Stimulated activated CD4-positive, alpha-beta T cell treated with anti-CD3 and anti-CD28 coated beads, Interleukin-1b, Interleukin-23, amount 100 ng/mL, for 1 hour (primary cell): Measurements from ENCODE around the gene SCGB2B2.
"Not testable (repeated sequence)": the region's sequence is repeated elsewhere in the genome, so short reads cannot be mapped to it uniquely, and the experiment has no call there.

ENCODE experiments used
- DNase-seq, 2 donors: peaks; one replicate each; pipeline ENCODE4 v3.0.0-alpha.2; 2020; ENCODE audit warnings: low read depth in 2 of 2

The SCGB2B2 gene

DNA sequence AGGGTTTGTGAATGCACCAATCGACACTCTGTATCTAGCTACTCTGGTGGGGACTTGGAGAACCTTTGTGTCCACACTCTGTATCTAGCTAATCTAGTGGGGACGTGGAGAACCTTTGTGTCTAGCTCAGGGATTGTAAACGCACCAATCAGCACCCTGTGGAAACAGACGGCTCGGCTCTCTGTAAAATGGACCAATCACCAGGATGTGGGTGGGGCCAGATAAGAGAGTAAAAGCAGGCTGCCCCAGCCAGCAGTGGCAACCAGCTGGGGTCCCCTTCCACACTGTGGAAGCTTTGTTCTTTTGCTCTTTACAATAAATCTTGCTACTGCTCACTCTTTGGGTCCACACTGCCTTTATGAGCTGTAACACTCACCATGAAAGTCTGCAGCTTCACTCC, 8.3 kb downstream of the SCGB2B2 start:
- not testable (repeated sequence) for DNase-seq

DNA sequence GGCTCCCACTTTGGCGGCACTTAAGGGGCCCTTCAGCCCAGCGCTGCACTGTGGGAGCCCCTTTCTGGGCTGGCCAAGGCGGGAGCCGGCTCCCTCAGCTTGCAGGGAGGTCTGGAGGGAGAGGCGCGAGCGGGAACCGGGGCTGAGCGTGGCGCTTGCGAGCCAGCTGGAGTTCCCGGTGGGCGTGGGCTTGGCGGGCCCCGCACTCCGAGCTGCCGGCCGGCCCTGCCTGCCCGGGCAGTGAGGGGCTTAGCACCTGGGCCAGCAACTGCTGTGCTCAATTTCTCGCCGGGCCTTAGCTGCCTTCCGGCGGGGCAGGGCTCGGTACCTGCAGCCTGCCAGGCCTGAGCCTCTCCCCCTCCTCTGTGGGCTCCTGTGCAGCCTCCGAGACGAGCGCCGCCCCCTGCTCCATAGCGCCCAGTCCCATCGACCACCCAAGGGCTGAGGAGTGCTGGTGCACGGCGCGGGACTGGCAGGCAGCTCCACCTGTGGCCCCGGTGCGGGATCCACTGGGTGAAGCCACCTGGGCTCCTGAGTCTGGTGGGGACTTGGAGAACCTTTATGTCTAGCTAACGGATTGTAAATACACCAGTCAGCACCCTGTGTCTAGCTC, 8.8 kb downstream of the SCGB2B2 start:
- DNase-seq = not testable (repeated sequence)

DNA sequence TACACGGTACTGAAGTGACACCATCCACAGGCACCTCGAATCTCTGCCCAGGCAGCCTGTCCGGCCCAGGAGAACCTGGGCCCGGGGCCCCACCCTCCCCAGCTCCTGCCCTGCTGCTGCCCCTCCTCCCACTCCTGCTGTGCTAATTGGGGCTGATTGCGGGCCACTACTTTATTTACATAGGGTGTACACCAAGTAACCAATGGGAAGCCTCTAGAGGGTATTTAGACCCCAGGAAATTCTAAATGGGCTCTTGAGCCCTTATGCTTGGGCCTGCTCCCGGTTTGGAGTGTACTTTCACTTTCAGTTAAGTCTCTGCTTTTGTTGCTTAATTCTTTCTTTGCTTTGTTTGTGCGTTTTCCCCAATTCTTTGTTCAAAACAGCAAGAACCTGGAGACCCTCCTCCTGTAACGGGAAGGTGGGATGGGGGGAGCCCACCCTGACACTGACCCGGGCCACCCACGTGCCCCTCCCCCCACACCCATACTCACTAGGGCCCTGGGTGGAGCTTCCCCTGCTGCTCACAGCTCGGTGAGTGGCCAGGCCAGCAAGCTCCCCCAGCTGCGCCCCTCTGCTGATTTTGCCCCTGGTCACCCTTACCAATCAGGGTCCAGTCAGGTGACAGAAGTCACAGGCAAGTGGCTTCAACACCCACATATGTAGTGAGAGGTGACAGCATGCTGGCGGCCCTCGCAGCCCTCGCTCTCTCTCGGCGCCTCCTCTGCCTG, 9.4 kb downstream of the SCGB2B2 start:
- no peak for DNase-seq

DNA sequence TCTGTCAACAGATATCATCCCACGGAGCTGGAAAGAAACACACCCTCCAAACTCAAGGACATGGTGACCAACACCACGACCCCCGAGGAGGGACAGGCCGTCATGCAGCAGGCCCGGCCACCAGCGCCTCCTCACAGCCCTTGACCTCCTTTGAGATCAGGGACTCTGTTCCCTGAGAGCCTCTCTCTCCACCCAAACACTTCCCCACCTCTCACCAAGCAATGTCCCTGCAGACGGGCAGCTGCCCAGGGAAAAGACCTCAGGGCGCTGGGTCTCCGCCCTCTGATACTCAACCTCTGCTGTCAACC, 10.0 kb downstream of the SCGB2B2 start:
- DNase-seq = no peak

DNA sequence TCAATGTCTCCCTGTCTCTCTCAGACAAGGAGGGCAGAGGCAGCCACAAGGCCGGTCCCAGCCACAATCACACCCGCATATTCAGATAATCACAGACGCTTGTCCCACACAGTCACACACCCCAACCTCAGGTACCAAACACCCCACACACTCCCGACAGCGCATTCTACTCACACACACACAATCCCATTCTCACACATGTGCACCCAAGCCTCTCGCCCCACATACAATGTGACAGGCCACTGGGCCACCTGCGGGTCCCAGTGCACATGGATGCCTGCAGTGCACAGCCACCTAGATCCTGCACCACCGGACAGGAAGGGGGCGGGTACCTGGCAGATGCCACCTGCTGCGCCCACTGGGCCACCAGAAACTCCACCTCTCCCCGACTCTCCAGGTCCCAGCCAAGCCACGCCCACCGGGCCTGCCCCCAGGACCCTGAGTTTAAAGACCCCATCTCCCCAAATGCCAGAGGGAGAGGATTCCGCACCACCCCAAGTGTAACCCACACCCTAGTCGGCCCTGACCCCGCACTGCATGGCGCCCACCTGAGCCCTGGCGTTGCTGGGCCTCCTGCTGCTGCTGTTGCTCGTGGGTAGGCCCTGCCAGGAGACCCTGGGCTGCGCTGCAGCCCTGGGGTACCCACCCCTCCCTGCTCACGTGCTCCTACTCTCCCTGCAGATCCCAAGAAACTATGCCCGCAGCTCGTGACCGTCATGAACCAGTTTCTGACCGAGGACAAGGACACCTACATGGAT, 10.6 kb downstream of the SCGB2B2 start:
- no peak for DNase-seq

DNA sequence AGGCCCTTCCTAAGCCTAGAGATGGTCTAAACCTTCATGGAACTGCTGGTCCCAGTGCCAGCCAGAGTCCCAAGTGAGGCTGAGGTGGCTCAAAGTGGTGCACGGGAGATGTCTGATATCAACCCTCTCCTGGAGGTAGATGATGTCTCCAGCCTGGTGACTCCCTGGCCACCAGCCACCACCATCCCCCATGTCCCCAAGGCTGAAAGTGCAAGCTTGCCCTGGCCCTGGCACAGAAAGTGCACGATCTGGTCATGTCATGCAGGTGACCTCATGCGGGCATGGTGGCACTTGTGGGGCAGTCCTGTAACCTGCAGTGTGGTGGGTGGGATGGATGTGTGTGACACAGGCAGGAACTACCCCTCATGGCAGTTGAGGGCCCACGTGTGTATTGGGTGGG, 11.7 kb downstream of the SCGB2B2 start:
- DNase-seq = not testable (repeated sequence)

DNA sequence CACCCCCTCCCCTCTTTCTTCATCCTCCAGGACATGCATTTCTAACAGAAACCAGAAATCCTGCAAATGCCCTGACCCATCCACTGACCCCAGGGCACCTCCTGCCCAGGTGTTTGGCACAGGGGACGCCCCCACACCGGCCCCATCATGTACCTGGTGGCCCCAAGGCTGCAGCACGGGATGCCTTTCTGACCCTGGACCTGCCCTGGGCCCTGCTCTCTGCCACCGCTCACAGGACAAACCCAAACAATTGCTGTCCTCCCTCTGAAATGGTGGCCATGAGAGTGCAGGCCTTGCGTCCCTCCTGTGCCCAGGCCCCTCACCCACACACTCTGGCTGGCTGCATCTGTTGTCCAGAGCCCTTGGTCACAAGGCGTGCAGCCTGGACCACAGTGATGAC, 12.1 kb downstream of the SCGB2B2 start:
- DNase-seq = no peak

DNA sequence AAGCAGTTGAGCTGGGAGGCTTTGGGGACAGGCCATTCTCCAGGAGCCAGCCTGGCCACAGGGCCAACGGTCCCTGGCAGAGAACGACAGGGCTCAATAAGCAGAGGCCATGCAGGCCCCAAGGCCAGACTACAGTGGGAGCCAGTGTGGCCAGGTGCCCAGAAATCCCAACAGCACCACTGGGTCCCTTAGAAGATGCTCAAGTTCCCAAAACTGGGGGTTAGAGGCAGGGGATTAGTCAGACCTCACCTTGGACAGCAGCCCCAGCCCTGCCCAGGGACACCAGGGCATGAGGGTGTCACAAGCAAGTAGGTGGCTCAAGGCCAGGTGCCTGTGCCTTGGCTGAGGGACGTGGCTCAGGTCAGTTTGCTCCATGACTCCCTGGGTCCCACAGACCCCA, 12.8 kb downstream of the SCGB2B2 start:
- no peak for DNase-seq

DNA sequence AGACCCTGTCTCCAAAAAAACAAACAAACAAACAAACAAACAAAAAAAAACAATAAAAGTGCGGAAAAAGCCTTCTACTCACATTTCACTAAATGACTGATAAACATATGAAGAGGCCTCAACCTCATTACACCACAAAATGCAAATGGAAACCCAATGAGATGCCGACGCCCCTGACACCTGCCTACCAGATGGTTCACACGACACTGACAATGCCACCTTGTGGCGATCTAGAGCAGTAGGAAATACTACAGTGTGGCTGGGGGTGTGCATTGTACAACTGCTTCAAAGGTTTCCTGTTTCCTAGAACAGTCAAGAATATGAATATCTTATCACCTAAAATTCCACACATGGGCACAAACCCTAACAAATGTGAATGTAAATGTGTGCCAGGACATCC, 14.0 kb downstream of the SCGB2B2 start:
- no peak for DNase-seq

DNA sequence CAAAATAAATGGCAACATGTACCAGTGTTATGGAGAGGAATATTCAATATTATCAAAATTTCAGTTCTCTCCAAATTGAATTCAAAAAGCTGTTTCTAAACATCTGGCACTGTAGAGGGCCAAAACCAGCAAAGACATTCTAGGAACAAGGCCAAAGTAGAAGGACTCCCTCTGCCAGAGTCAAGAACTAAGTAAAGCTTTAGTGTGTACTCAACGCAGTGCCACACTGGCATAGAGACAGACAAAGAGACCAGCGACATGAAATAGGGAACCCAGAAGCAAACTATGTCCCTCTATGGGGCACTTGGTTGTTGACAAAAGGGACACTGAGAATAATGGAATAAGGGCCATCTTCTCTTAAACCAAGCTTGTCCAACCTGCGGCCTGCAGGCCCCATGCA, 15.6 kb downstream of the SCGB2B2 start:
- DNase-seq = no peak

DNA sequence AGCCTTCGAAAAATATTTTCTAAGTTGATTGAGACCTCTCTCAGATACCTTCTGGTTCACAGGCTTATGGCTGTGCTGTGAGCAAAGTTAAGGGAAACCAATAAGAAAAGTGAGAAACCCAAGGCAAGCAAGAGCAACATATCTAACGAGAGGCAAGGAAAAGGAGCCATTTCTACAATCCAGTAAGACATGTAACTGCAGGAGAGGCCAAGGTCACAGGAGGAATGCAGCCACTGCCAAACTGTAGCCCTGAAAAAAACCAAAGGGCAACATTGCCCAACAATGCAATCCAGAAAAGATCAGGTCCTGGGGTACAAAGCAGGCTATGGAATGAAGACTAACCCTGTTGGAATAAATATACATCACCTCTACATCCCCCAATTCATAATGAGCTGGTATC, 21.3 kb downstream of the SCGB2B2 start:
- DNase-seq = no peak

DNA sequence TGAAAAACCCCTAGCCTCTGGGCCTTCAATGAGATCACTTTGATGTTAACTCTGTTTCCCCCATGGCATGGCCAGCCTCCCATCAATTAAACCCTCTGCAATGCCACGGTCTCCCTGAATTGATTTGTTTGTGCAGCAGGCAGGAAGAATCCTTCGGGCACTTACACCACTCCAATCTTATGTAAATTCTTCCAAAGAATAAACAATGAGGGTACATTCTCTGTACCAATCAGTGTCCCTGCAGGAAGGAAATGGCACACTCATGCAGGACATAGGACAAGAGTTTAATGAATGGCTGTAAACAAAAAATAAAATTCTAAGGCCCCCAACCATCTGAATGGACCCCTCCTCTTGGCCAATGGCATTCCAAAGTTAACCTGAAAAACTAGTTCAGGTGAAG, 22.2 kb downstream of the SCGB2B2 start:
- no peak for DNase-seq

DNA sequence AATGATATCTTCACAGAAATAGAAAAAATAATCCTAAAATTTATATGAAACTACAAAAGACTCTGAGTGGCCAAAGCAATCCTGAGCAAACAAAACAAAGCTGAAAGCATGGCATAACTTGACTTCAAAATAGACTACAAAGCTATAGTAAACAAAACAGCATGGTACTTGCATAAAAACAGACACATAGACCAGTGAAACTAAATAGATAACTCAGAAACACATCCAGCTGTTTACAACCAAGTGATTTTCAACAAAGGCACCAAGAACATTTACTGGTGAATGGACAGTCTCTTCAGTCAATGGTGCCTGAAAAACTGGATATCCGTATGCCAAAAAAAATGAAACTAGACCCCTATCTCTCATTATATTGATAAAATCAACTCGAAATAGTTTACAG, 25.2 kb downstream of the SCGB2B2 start:
- no peak for DNase-seq

DNA sequence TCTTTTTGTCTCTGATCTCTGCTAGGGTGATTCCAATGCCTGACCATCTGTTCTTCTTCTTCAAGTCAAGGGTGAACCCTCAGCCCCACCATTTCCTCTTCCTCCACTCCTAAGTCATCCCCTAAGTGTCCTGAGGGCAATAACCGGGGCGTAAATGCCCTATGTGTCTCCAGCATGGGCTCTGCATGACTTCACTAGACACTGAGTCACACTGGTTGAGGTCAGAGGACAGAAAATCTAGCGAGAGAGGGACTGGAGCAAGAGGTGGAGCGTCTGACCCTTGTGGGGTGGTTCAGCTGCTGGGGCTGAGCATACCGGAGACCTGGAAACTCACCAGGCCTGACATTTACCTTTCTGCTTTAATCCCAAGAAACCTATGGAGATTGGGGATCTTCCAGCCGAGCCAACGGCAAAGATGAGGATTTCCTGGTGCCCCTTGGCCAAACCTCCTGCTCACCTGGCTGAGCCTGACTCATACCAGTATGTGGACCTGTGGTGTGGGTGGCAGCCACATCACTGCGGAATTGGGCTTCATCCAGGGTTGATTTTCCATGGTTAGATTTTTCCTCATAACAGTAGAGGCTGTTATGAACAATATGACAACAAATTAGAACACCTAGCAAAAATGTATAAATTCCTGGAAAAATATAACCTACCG, 26.9 kb downstream of the SCGB2B2 start:
- no peak for DNase-seq

DNA sequence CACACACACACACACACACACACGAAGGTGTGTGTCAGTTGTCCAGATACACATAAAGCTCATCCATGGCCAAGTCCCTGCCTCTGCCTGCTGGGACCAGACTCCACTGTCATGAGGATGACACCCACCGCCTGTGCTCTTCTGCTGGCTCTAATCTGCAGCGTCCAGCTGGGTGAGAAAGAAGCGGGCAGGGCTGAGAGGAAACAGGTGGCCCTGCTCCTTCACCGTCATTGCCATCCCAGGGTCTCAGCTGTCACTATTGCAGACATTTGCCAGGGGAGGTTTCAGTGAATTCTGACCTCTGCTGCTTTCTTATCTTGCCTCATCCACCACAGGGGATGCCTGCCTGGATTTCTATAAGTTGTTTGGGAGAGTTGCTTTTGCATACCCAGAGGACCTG, 31.4 kb downstream of the SCGB2B2 start:
- no peak for DNase-seq

DNA sequence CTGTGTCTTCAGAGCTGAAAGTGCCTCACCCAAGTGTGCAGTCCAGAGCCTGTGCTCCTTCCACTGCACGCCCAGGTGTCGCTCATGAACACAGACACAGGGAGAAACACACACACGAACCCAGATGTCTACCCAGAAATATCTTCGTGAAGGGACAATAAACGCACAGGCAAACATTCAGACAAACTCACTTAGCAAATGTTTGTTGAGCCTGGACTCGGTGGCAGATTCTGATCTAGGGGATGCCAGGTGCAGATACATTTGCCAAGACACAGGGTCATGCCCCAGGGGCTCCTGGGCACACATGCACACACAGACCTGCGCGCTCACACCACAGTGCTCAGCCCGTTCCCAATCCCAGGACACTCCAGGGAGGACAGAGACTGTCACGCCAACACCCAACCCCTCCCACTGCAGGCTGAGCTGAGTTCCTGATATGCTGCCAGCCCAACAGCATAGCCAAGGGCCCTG, 31.9 kb downstream of the SCGB2B2 start:
- no peak for DNase-seq

DNA sequence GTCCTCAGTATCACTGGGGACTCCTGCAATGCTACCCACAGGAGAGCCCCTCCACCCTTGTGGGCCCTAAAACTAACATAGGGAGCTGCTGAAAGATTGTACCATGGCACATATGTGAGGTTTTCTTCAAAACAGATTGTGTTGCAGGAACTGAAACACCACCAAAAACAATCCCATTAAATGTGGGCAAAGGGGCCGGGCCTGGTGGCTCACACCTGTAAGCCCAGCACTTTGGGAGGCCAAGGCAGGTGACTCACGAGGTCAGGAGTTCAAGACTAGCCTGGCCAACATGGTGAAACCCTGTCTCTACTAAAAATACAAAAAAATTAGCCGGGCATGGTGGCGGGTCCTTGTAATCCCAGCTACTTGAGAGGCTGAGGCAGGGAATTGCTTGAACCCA, 34.7 kb downstream of the SCGB2B2 start:
- DNase-seq = no peak

DNA sequence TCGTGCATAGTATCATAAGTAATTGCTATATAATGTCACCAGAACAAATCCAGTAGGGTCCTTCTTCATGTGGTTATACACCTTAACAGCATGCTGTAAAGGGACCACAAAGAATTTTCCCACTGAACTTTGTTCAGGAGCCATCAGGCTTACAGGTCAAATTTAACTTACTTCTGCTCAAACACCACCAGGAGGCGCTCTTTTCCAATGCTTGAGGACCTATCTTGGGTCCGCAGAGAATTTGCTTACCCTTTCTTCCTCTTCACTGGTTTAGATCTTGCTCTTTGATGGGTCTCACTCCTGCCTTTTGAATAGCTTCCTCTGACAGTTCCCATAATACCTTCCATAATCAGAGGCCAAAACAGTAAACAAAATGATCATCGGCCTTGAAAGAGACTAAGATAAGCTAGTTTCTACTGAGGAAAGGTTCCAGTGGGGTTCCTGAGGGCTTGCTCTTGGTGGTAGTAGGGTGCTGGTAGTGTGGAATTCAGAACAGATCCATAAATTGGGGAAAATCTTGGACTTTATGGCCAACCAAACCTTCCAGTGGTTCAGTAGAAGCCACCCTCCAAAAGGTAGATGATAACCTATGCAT, 37.4 kb downstream of the SCGB2B2 start:
- DNase-seq = peak; percentile 26 to 35

DNA sequence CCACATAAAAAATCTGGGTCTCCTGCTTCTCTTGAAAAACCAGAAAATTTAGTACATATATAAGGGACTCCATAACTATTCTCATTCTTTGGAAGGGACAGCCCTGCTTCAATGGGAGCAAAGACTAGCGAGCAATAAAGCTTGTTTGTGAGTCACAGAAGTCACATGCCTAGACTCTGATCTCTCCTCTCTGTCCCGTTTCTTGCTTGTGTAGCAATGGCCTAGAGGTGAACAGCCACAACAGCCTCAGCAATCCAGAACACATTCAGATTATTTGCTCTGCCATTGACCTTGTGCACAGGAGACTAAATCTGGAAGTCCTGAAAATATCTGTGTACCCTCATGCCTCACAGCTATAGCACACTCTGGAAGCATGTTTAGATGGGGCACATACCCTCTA, 43.2 kb downstream of the SCGB2B2 start:
- no peak for DNase-seq
